GM10266 (cell line): ENCODE data around the gene LOC128125822.
"Not testable (repeated sequence)": the region's sequence is repeated elsewhere in the genome, so short reads cannot be mapped to it uniquely, and the experiment has no call there.

Experiments used
- DNase-seq: peaks from one replicate; pipeline ENCODE4 v3.0.0; 2012; ENCODE audit errors: extremely low spot score
- CTCF ChIP-seq: IDR thresholded peaks from 2 replicates; pipeline ENCODE4 v1.5.1; 2012; ENCODE audit warnings: mild to moderate bottlenecking, low read depth; ENCODE audit not compliant: control insufficient read depth, insufficient read depth; ENCODE audit errors: missing control alignments

LOC128125822 gene

GRCh38 chr6:63572044-63572746 is at the start of gene LOC128125822, which contains the start of gene PTP4A1:
LOC128125822 (plus strand) TSS chr6:63572480.
PTP4A1 (plus strand) TSS chr6:63572480; CDS start chr6:63576881, 4,401 bp downstream.
- no peak for TF ChIP-seq CTCF

GRCh38 chr6:63522911-63523287 is 49.4 kb upstream of the LOC128125822 start:
- not testable (repeated sequence) for DNase-seq

More at GRCh38 chr6:63572044-63572746, at the start of gene LOC128125822, which contains the start of gene PTP4A1:
- peak; percentile 94 for DNase-seq

GRCh38 chr6:63523630-63524029 is 48.6 kb upstream of the LOC128125822 start:
- no peak for TF ChIP-seq CTCF
- DNase-seq = no peak

DNA sequence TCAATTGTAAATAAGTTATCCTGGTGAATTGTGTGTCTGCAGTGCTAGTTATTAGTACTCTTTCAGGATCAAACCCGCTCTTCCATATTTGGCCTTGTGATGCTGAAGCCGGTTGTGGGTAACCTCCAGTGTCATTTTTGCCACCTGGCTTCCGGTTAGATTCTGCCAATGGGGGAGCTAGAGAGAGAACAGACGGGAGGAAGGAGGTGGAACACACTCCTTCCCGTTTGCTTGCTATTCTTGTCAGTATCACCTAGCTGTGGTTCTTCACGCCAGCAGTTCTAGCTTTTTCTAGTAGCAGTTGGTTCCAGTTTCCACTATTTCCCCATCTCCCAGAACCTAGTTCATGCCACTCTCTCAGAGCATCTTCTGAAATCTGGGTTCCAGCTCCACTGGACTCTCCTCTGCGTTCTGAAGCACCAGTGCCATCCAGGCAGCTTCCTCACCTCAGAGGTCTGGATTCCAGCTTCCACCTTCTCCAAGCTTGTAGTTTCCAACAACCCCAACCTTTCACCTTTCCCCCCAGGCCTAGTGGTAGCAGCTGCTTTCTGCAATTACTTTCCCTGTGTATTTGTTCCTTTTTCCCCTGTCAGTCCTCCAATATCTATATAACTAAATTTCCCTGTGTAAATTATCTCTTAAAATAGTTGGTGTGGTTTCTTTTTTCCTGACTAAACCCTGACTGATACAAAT is 46.9 kb upstream of the LOC128125822 start:
- DNase-seq = no peak
- TF ChIP-seq CTCF = no peak

- no peak for DNase-seq
- TF ChIP-seq CTCF = no peak
These were observed 45.3 kb upstream of the LOC128125822 start for GRCh38 chr6:63526931-63527330.

- TF ChIP-seq CTCF = no peak
- no peak for DNase-seq
These were observed 44.4 kb upstream of the LOC128125822 start for GRCh38 chr6:63527658-63528514.

GRCh38 chr6:63529498-63529897 is 42.8 kb upstream of the LOC128125822 start:
- DNase-seq = no peak
- no peak for TF ChIP-seq CTCF
